ENCODE measurements around the gene FRY. TPM values are rescaled to one million over a fixed set of nuclear protein-coding genes. Genes with fewer than 3 reads are reported as not detected.

Gene FRY
- total and polyA plus RNA-seq, 9 of the 15 experiments (the other 6 are each of a cell fraction or from before 2014, with no cell fraction given): 0.03 to 0.31 (median 0.11) TPM; not detected in 3

GRCh38 chr13:32282096-32282711 lies 250.6 kb downstream of the FRY start (continued):
- TF ChIP-seq SRSF3 (IDR thresholded peaks at IDR 0.05; ENCODE audit: insufficient read depth, low read length): no peak
- no peak for TF ChIP-seq THAP7 (CRISPR knock-in tag; IDR thresholded peaks at IDR 0.05)
- TF ChIP-seq ZNF76 (CRISPR knock-in tag; IDR thresholded peaks at IDR 0.05; ENCODE audit: borderline replicate concordance): no peak

GRCh38 chr13:32284927-32285632 lies 253.5 kb downstream of the FRY start:
- Histone ChIP-seq H3K36me3 (ENCODE audit: control insufficient read depth, insufficient read depth, low read length) (no peaks in the 10 kb centered on the region), H3K4me2 (ENCODE audit: insufficient read depth, low read length) (no peak overlapping the region), H3K9me3 (replicated peaks; ENCODE audit: control insufficient read depth, insufficient read depth, low read depth, low read length) (no peaks in the 10 kb centered on the region), H4K20me1 (replicated peaks; ENCODE audit: control insufficient read depth, insufficient read depth, low read length) (no peaks in the 10 kb centered on the region), H3K9ac (ENCODE audit: insufficient read depth in 1 of 2, low read depth in 2 of 2, low read length in 2 of 2) (no peak overlapping the region), H3K27me3 (ENCODE audit: control insufficient read depth in 2 of 2, insufficient read depth in 2 of 2, low read length in 2 of 2) (peaks cover 3 to 6% of the 10 kb centered on the region in 2 experiments; a peak in 2 of 5 replicates), H3K27ac (ENCODE audit: extremely low read depth, low read depth, low read length) (no peak overlapping the region), H3K4me3 (no peak overlapping the region), H3K79me2 (ENCODE audit: control insufficient read depth, insufficient read depth, low read length) (no peaks in the 10 kb centered on the region), H3K4me1 (replicated peaks in 1 of 2; ENCODE audit: control insufficient read depth in 2 of 2, insufficient read depth in 2 of 2, low read length in 2 of 2) (no peaks in the 10 kb centered on the region), H2AFZ (ENCODE audit: low read depth, low read length) (no peak overlapping the region), H3K9me1 (ENCODE audit: control insufficient read depth, insufficient read depth, low read length) (no peaks in the 10 kb centered on the region)
- FAIRE-seq (no peak), ATAC-seq (no peak), DNase-seq (ENCODE audit: extremely low read depth in 1 of 4, low spot score in 3 of 4) (no peak)
- intact Hi-C loops (cut with micrococcal nuclease): no loop called here
- BruUV-seq (replicated peaks): no TSS peak
- WGBS (ENCODE audit: insufficient coverage, low coverage, missing lambda C conversion rate): 0% methylated on average over 6 of the region's 6 CpGs
- ChIA-PET CTCF (ENCODE audit: low intra/inter-chr PET ratio) (no interaction called here), POLR2A (no interaction called here)
- in situ Hi-C loops (cut with MboI): no loop called here
- TF ChIP-seq NKRF (IDR thresholded peaks at IDR 0.05; ENCODE audit: borderline replicate concordance) (no peak), SMARCC2 (IDR thresholded peaks at IDR 0.05; ENCODE audit: low read depth) (no peak), ARID1B (IDR thresholded peaks at IDR 0.05) (no peak), RNF219 (CRISPR knock-in tag; IDR thresholded peaks at IDR 0.05) (no peak), FUS (optimal IDR thresholded peaks at IDR 0.05; ENCODE audit: low read depth, low read length) (no peak), FOSL1 (tag; conservative IDR thresholded peaks at IDR 0.05) (no peak), RBM39 (optimal IDR thresholded peaks at IDR 0.05; ENCODE audit: low read depth, low read length) (no peak), ZNF431 (CRISPR knock-in tag; IDR thresholded peaks at IDR 0.05) (no peak), PHF21A (IDR thresholded peaks at IDR 0.05; ENCODE audit: borderline replicate concordance, low read depth) (no peak), FIP1L1 (IDR thresholded peaks at IDR 0.05; ENCODE audit: low read depth, low read length, poor library complexity, severe bottlenecking) (no peak), SMAD3 (CRISPR knock-in tag; conservative IDR thresholded peaks at IDR 0.05) (no peak), ZNF23 (CRISPR knock-in tag; IDR thresholded peaks at IDR 0.05) (no peak), ZNF668 (CRISPR knock-in tag; IDR thresholded peaks at IDR 0.05) (no peak), TSC22D4 (tag; IDR thresholded peaks at IDR 0.05) (no peak)

All from K562 (cell line).